ENCODE data around the gene PPARD. TPM values are rescaled to one million over a fixed set of nuclear protein-coding genes. Genes with fewer than 3 reads are reported as not detected.

The PPARD gene
- total RNA-seq, 5 donors from 2014 or later (not counting 1 experiment from before 2014, with no cell fraction given) = 36.8 to 41.3 (median 37.9) TPM

DNA sequence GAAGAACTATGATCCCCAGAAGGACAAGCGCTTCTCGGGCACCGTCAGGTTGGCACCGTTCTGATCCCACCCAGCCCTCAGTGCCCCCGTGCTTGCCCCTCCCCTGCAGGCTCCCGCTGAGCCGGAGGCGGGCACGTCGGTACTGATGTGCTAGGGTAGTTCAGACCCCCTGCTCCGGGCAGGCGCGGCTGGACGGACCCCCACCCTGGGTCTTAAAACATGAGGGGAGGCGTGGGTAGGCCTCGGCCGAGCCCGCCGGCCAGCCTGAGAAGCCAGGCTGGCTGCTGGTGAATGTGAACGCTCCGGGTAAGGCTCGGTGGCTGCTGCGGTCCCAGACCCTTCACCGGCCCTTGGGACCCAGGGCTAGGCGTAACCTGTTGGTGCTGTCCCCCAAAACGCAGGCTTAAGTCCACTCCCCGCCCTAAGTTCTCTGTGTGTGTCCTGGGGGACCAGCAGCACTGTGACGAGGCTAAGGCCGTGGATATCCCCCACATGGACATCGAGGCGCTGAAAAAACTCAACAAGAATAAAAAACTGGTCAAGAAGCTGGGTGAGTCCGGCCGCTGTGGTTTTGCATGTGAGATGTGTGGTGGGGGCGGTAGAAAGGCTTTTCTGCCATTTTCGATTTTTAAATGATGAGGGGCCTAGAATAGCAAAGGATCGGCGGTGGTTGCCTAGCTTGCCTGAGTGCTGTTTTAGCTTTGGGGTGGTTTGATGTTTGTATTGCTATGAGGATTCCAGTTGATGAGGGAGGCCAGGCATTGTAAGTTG, 126.8 kb downstream of the PPARD start:
- ATAC-seq (replicated peaks in 1 of 4) (peak in 1 of 4 experiments; percentile 7), DNase-seq (no peak)
- CTCF ChIA-PET = no interaction called here
- Histone ChIP-seq H3K4me1 (ENCODE audit: control insufficient read depth in 1 of 2, extremely low read depth in 1 of 2, insufficient read depth in 2 of 2, low read length in 2 of 2) (peaks cover 5 to 46% of the 10 kb centered on the region in 2 experiments), H3K4me3 (ENCODE audit: control insufficient read depth in 1 of 2, extremely low read depth in 1 of 2, low read length in 1 of 2) (peak overlapping the region; percentile 82 to 100), H3K9me3 (no peaks in the 10 kb centered on the region), H3K36me3 (ENCODE audit: control insufficient read depth in 2 of 2, extremely low read depth in 1 of 2, insufficient read depth in 1 of 2, low read length in 1 of 2) (peaks cover 9 to 44% of the 10 kb centered on the region in 2 donors), H3K27ac (ENCODE audit: low read length) (peak overlapping the region; percentile 96), H3K27me3 (replicated peaks in 1 of 2; ENCODE audit: control insufficient read depth in 2 of 2, extremely low read depth in 1 of 2, insufficient read depth in 2 of 2, low read length in 1 of 2) (no peaks in the 10 kb centered on the region)
- 2% methylated on average over 34 of the region's 37 CpGs for WGBS (ENCODE audit: insufficient coverage)
- Mint-ChIP-seq H3K36me3 (peaks cover 19% of the 10 kb centered on the region), H3K27me3 (no peaks in the 10 kb centered on the region), H3K9me3 (no peaks in the 10 kb centered on the region), H3K4me1 (peaks cover 35 to 42% (median 40%) of the 10 kb centered on the region in 3 donors), H3K4me3 (peak overlapping the region; percentile 95 to 98 (median 96)), H3K27ac (peak overlapping the region; percentile 98 to 99)
- POLR2A ChIA-PET = interaction anchor here in 1 of 2 donors (0.6 to 0.7 kb wide), 2 partner anchors 128 to 210 kb away, joined by 3 to 8 read pairs; partner anchors contain the start of gene ZNF76

DNA sequence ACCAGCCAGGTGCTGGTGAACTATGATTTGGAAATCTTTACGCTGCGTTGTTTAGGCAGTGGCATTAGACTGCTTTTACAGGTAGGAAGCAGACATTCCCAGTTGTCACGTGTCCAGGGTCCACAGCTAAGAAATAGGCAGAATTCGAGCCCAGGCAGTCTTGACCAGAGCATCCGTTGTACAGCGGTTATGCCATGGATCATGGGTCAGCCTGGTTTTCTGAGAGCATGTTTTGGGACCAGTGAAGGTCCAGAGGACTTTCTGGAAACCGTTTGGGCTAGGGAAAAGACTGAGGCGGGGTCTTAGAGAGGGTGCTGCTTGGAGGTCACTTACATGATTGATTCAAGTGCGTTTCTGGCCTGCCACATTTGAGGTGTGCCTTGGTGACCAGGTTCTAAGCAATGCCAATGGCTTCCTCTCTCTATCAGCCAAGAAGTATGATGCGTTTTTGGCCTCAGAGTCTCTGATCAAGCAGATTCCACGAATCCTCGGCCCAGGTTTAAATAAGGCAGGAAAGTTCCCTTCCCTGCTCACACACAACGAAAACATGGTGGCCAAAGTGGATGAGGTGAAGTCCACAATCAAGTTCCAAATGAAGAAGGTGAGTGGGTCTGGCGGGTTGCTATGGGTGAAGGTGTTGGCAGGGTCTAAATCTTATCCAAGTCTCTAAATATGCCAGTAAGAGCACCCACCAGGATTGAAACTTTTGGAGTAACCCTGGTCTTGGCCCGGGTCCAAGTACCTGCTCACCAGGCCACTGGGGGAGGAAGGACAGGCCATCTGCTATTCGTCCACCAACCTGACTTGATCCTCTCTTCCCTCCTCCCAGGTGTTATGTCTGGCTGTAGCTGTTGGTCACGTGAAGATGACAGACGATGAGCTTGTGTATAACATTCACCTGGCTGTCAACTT, 127.6 kb downstream of the PPARD start:
- peaks cover 35 to 42% (median 40%) of the 10 kb centered on the region in 3 donors for H3K4me1 Mint-ChIP-seq
- no peaks in the 10 kb centered on the region for H3K27me3 Mint-ChIP-seq
- Histone ChIP-seq H3K9me3 (no peaks in the 10 kb centered on the region), H3K27ac (ENCODE audit: low read length) (peak overlapping the region; percentile 96), H3K4me1 (ENCODE audit: control insufficient read depth in 1 of 2, extremely low read depth in 1 of 2, insufficient read depth in 2 of 2, low read length in 2 of 2) (peaks cover 5 to 46% of the 10 kb centered on the region in 2 experiments), H3K4me3 (ENCODE audit: control insufficient read depth in 1 of 2, extremely low read depth in 1 of 2, low read length in 1 of 2) (peak overlapping the region; percentile 82 to 100), H3K36me3 (ENCODE audit: control insufficient read depth in 2 of 2, extremely low read depth in 1 of 2, insufficient read depth in 1 of 2, low read length in 1 of 2) (peaks cover 9 to 44% of the 10 kb centered on the region in 2 donors), H3K27me3 (replicated peaks in 1 of 2; ENCODE audit: control insufficient read depth in 2 of 2, extremely low read depth in 1 of 2, insufficient read depth in 2 of 2, low read length in 1 of 2) (no peaks in the 10 kb centered on the region)
- H3K4me3 Mint-ChIP-seq = peak overlapping the region; percentile 95 to 98 (median 96)
- H3K9me3 Mint-ChIP-seq = no peaks in the 10 kb centered on the region
- POLR2A ChIA-PET = interaction anchor here in 1 of 2 donors (0.7 kb wide), 1 partner anchor 210 kb away, joined by 3 read pairs; the partner anchor contains the start of gene ZNF76
- peak overlapping the region; percentile 98 to 99 for H3K27ac Mint-ChIP-seq
- peak in 2 of 35 experiments; percentile 18 to 44 for DNase-seq
- CTCF ChIA-PET = no interaction called here
- 16% methylated on average over 8 of the region's 18 CpGs for WGBS (ENCODE audit: insufficient coverage)
- H3K36me3 Mint-ChIP-seq = peaks cover 22% of the 10 kb centered on the region
- ATAC-seq (replicated peaks in 1 of 4) = no peak

DNA sequence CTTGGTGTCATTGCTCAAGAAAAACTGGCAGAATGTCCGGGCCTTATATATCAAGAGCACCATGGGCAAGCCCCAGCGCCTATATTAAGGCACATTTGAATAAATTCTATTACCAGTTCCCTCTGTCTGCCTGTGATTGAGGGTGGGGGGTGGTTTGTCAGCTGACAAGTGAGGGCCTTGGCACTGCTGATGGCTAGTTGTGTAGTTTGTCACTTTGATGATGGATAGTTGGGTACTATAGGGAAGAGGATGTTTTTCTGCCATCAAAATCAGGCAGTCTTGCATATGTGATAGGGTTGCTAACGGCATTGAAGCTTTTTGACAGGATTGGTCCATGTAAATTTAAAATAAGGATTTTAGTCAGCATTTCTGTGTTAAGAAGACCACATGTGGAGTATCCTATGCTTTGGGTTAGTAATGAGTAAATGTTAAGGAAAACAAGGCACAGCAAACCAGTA, 128.3 kb downstream of the PPARD start:
- no peaks in the 10 kb centered on the region for H3K9me3 ChIP-seq
- DNase-seq (no peak), ATAC-seq (replicated peaks in 1 of 4) (no peak)
- Mint-ChIP-seq H3K4me3 (peak overlapping the region; percentile 95 to 98 (median 96)), H3K4me1 (peaks cover 35 to 42% (median 40%) of the 10 kb centered on the region in 3 donors), H3K27me3 (no peaks in the 10 kb centered on the region), H3K36me3 (peaks cover 25% of the 10 kb centered on the region), H3K27ac (peak overlapping the region; percentile 98 to 99), H3K9me3 (no peaks in the 10 kb centered on the region)
- H3K27ac ChIP-seq (ENCODE audit: low read length) = peak overlapping the region; percentile 96
- ChIA-PET CTCF (no interaction called here), POLR2A (interaction anchor here in 1 of 2 donors (0.7 kb wide), 1 partner anchor 648 kb away, joined by 5 read pairs; no protein-coding TSS in a partner anchor)
- no peaks in the 10 kb centered on the region for H3K27me3 ChIP-seq (replicated peaks in 1 of 2; ENCODE audit: control insufficient read depth in 2 of 2, extremely low read depth in 1 of 2, insufficient read depth in 2 of 2, low read length in 1 of 2)
- peaks cover 5 to 46% of the 10 kb centered on the region in 2 experiments for H3K4me1 ChIP-seq (ENCODE audit: control insufficient read depth in 1 of 2, extremely low read depth in 1 of 2, insufficient read depth in 2 of 2, low read length in 2 of 2)
- H3K4me3 ChIP-seq (ENCODE audit: control insufficient read depth in 1 of 2, extremely low read depth in 1 of 2, low read length in 1 of 2) = no peak overlapping the region
- peaks cover 9 to 44% of the 10 kb centered on the region in 2 donors for H3K36me3 ChIP-seq (ENCODE audit: control insufficient read depth in 2 of 2, extremely low read depth in 1 of 2, insufficient read depth in 1 of 2, low read length in 1 of 2)
- WGBS (ENCODE audit: insufficient coverage) = 22% methylated on average over 1 of the region's 3 CpGs

DNA sequence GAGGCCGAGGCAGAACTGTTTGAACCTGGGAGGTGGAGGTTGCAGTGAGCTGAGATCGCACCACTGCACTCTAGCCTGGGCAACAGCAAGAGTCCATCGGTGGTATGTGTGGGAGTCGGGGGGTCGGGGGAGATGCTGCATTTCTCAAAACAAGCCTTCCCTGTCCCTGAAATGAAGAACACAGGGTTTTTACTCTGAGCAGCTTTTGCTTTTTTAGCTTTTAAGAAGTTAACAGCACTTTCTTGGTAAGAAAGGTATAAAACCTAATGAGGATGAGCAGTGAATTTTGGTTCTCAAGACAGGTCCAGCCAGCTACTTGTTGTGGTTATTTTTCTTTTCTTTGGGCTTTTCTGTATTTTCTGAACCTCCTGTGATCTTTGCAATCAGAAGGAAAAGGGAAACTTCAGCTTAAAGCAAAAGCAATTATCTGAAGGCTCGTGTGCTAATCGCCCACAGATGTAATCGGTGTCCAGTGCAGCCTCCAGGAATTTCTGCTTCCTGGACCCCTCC, 129.5 kb downstream of the PPARD start:
- Mint-ChIP-seq H3K4me1 (peaks cover 35 to 42% (median 40%) of the 10 kb centered on the region in 3 donors), H3K9me3 (no peaks in the 10 kb centered on the region), H3K36me3 (peaks cover 25% of the 10 kb centered on the region), H3K27me3 (no peaks in the 10 kb centered on the region), H3K4me3 (no peak overlapping the region), H3K27ac (peak overlapping the region; percentile 51 to 98)
- no peak for DNase-seq
- no peak for ATAC-seq (replicated peaks in 1 of 4)
- Histone ChIP-seq H3K4me3 (ENCODE audit: control insufficient read depth in 1 of 2, extremely low read depth in 1 of 2, low read length in 1 of 2) (no peak overlapping the region), H3K36me3 (ENCODE audit: control insufficient read depth in 2 of 2, extremely low read depth in 1 of 2, insufficient read depth in 1 of 2, low read length in 1 of 2) (peaks cover 9 to 39% of the 10 kb centered on the region in 2 donors), H3K4me1 (ENCODE audit: control insufficient read depth in 1 of 2, extremely low read depth in 1 of 2, insufficient read depth in 2 of 2, low read length in 2 of 2) (peaks cover 5 to 46% of the 10 kb centered on the region in 2 experiments), H3K9me3 (no peaks in the 10 kb centered on the region), H3K27me3 (replicated peaks in 1 of 2; ENCODE audit: control insufficient read depth in 2 of 2, extremely low read depth in 1 of 2, insufficient read depth in 2 of 2, low read length in 1 of 2) (no peaks in the 10 kb centered on the region), H3K27ac (ENCODE audit: low read length) (no peak overlapping the region)
- ChIA-PET POLR2A (interaction anchor here in 1 of 2 donors (0.7 kb wide), 1 partner anchor 9 kb away, joined by 3 read pairs; no protein-coding TSS in a partner anchor), CTCF (interaction anchor here (0.5 to 1.3 kb wide), 3 partner anchors 27 to 264 kb away, joined by 3 to 4 read pairs (median 3); no protein-coding TSS in a partner anchor)
- WGBS (ENCODE audit: insufficient coverage) = 76% methylated on average over 2 of the region's 8 CpGs

DNA sequence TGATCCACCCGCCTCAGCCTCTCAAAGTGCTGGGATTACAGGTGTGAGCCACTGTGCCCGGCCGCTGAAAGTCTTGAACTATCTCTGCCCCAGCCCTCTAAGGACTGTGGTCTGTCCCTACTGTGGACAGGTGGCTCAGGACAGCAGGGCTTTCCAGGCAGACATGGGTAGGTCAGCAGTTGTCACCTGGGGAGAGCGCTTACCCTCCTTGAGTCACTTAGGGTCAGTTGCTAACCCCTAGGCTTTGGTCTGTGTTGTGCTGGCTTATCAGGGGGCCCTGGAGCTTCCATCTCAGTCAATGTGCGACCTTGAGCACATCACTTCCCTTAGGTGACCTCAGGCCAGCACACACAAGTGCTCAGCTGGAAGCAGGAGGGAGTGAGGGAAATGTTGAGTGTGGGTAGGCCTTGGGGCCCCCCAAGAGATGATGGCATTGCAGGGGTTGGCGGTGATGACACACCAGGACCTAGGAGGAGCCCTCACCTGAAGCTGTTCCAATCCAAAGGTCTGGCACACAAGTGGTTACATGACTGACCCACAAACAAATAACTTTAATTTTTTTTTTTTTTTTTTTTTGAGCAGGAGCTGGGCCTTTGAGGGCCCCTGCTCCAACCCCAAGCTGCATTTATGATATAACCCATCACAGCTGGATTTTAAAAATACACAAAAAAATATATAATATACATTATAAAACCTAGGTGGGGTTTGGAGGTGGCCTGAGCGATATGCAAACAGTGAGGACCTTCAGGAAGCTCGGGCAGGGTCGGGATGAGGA, 130.9 kb downstream of the PPARD start:
- Histone ChIP-seq H3K27ac (ENCODE audit: low read length) (no peak overlapping the region), H3K27me3 (replicated peaks in 1 of 2; ENCODE audit: control insufficient read depth in 2 of 2, extremely low read depth in 1 of 2, insufficient read depth in 2 of 2, low read length in 1 of 2) (no peaks in the 10 kb centered on the region), H3K9me3 (no peaks in the 10 kb centered on the region), H3K4me3 (ENCODE audit: control insufficient read depth in 1 of 2, extremely low read depth in 1 of 2, low read length in 1 of 2) (no peak overlapping the region), H3K36me3 (ENCODE audit: control insufficient read depth in 2 of 2, extremely low read depth in 1 of 2, insufficient read depth in 1 of 2, low read length in 1 of 2) (peaks cover 9 to 39% of the 10 kb centered on the region in 2 donors), H3K4me1 (ENCODE audit: control insufficient read depth in 1 of 2, extremely low read depth in 1 of 2, insufficient read depth in 2 of 2, low read length in 2 of 2) (peaks cover 5 to 38% of the 10 kb centered on the region in 2 experiments)
- no peaks in the 10 kb centered on the region for H3K9me3 Mint-ChIP-seq
- CTCF ChIA-PET = interaction anchor here (0.6 kb wide), 2 partner anchors 151 to 1107 kb away, joined by 3 to 6 read pairs; no protein-coding TSS in a partner anchor
- 100% methylated on average over 3 of the region's 9 CpGs for WGBS (ENCODE audit: insufficient coverage)
- H3K4me1 Mint-ChIP-seq = peaks cover 23 to 33% (median 33%) of the 10 kb centered on the region in 3 donors
- H3K36me3 Mint-ChIP-seq = peaks cover 25% of the 10 kb centered on the region
- no peak for DNase-seq
- no peak for ATAC-seq (replicated peaks in 1 of 4)
- POLR2A ChIA-PET = interaction anchor here (0.5 to 0.6 kb wide), 4 partner anchors 94 to 974 kb away, joined by 3 to 7 read pairs (median 5); partner anchors contain the start of gene PPARD (in 1 of the 2)
- no peak overlapping the region for H3K27ac Mint-ChIP-seq
- H3K4me3 Mint-ChIP-seq = no peak overlapping the region
- H3K27me3 Mint-ChIP-seq = no peaks in the 10 kb centered on the region

All from T-cell (primary cell).